Umbilical cord (tissue), 2 donors: ENCODE results near the gene ME3. TPM values are rescaled to one million over a fixed set of nuclear protein-coding genes. Genes with fewer than 3 reads are reported as not detected.
"Not testable (repeated sequence)": the region's sequence is repeated elsewhere in the genome, so short reads cannot be mapped to it uniquely, and the experiment has no call there.

ENCODE experiments used
- DNase-seq: peaks from one replicate; pipeline ENCODE4 v3.0.0-alpha.2; 2015; ENCODE audit warnings: low spot score
- total RNA-seq: library from RNA; depleted of rRNA; stranded (reverse); fragments of >200 nt; gene quantifications from one replicate; pipeline ENCODE4 v1.2.3, GENCODE V29; 2014; ENCODE audit warnings: low replicate concordance; ENCODE audit not compliant: insufficient read depth

Gene ME3
- total RNA-seq, 1 donor from 2014 or later: 37.6 TPM

DNA sequence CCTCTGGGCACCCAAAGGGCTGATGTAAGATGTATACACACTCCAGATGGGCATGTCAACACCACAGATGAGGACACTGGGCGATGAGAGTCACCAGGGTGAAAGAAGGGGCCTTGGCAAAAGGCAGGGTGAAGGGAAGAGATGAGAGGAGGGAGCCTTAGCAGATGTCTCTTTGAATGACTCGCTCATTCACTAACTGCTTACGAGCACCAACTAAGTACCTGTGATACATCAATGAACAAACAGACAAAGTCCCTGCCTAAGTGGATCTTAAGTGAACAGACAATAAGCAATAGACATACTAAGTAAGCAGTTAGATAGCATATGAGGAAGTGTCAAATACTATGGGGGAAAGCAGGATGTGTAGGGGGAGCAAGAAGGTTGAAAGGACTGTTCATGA is 7.5 kb downstream of the ME3 start:
- DNase-seq: no peak

DNA sequence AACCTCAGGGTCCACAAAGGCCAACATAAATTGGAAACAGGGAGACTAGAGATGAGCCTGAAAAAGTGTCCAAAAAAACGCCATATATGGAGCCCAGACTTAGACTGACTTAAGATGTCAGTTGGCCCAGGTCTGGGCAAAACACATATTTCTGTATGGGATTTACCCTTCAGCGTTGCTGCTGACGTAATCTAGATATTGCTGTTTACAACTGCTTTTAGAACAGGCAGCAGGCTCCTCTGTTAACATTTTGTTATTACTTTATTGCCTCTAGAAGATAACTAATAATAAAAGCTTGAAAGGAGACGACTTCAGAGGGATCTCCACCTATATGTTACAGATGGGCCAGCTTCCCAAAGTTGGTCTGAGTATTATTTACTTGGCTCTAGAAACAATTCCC is 8.7 kb downstream of the ME3 start:
- DNase-seq: peak; percentile 84

DNA sequence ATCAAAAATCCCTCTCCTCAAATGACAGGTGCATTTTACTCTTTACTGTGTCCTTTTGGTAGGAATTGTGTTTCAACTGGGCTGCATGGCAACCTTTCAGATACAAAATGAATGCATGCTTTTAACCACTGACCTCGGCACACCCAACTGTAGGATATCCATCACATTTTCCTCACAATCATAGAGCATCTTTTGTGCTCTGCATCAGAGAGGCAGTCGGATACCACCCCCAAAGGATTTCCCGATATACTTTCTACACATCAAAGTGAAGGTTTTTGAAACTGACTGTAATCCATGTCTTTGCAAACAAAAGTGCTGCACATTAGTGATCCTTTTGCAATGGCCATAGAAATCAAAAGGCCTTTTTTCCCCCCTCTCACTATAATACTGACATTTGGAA is 9.1 kb downstream of the ME3 start:
- DNase-seq: no peak

DNA sequence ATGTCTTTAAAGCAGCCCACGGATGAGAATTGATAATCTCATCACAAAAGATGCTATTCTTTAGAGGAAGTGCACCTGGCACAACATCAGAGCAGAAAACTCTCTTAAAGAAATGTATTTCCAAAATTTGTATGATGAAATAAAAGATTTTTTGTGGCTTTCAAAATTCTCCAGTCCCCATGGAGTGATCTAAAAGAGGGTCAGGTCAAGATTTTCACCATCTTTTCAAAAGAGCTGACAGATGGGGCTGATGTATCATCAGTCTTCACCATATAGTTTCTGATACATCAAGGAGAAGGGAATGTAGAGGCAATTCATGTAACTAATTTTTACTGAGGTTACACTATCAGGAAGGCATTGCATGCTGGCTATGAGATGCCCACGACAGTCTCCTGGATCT is 11.7 kb downstream of the ME3 start:
- no peak for DNase-seq

DNA sequence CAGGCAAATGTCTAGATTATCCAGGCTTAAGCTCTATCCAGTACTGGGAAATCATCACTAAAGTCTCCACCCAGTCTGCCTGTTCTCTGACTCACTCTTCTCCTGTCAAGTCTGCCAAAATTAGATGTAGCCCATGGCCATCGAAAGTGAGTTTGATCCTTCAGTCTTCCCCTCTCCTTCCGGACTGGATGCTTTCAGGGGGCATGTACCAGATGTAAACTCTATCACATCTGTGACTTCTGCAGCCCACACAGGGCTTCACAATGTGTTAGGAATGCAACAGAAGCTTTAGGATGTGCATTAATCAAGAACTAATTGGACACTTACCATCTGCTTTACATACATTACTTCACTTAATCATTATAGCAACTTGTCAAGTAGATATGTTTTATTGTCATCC is 12.3 kb downstream of the ME3 start:
- peak; percentile 76 for DNase-seq

DNA sequence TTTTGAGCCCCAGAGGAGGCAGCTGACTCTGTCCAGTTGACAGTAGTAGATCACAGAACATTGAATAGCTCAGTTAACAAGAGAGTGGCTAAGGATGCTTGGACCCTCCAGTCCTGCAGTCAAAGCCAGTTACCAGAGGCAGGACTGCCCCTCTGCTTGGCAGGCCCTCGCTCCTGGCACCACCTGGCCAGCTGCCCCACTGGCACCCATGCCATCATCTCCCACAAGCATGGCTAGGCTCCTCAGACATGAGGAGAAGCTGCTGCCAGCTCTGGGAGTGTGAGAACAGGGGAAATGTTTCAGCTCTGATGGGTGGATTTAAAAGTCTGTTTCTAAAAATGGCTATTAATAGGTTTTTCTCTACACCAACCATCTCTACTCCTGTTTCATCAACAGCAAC is 13.9 kb downstream of the ME3 start:
- DNase-seq: no peak

DNA sequence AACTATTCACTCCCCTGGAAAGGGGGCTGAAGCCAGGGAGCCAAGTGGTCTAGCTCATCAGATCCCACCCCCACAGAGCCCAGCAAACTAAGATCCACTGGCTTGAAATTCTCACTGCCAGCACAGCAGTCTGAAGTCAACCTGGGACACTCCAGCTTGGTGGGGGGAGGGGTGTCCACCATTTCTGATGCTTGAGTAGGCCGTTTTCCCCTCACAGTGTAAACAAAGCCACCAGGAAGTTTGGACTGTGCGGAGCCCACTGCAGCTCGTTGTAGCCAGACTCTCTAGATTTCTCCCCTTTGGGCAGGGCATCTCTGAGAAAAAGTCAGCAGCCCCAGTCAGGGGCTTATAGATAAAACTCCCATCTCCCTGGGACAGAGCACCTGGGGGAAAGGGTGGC is 27.2 kb downstream of the ME3 start:
- DNase-seq: not testable (repeated sequence)

DNA sequence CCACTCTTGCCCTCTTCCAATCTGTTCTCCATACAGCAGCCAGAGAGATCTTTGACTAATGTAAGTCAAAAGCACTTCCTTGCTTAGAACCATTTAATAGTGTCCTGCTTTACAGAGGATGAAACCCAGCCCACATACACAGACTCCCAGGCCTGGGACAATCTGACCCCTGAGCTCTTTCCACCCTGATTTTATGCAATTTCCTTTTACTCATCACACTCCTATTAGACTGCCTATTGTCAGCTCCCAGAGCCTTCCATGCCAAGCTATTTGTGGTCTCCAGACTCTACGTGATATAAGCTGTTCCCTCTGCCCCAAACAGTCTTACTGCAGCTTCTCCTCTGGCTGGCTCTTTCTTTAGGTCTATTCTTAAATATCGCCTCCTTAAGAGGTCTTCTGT is 28.1 kb downstream of the ME3 start:
- no peak for DNase-seq

DNA sequence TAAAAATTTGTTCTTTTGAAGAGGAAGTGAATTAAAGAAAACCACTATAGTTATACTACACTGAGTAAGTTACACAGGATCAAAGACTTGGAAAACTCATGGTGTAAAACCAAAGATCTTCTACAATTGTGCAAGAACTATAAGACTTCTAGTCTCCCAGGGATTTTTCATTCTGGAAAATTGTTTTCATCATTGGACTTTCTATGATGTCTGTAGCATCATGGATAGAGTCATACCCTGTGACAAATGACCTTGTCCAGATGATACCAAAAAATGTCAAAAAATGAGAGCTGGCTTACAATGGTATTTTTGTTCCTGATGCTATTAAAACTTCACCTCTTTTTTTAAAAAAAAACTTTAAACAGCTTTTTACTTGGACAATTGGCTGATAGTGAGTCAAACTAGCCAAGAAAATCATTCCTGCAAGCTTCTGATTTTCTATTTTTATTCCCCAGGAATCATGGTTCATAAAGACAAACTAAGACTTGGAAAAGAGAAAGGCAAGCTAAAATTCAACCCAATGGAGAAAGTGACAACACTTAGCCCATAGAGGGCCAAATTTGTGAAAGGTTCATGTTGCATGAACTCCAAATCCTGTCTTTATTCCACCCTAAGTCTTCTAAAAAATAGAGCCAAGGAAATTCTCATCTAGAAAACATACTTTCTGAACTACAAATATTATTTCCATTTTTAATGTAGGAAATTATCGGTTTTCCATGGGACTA is 30.7 kb downstream of the ME3 start:
- no peak for DNase-seq

DNA sequence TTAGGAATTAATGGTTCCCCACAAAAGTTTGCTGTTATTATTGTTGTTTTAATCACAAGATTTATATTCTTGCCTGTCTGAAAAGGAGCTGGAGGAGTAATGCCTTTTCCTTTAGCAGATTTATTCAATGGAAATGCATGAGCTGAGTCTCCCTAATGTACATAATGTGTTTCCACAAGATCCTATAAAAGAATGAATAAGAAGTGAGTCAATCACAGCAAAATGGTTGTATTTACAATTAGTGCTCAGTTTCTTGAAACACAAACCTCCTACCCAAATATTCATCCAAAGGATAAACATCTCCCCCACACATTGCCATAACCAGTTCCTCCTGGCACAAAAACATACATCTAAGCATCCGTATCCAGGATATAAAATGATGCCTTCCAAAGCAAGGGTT is 33.3 kb downstream of the ME3 start:
- no peak for DNase-seq

DNA sequence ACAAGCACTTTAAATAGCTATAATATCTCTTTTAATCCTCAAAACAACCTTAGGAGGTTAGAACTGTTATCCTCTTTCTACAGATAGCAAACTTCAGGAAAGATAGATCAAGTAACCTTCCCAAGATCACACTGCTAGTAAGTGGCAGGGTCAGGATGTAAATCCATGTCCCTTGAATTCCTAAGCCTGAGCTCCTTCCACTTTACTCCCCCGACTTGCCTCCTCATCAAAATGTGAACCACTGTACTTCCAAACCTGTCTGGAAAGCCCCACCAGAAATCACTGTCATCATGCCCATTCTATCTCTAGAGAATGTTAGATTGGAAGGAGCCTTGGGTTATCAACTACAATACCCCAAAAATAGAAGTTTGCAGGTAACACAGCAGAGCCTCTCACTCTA is 33.7 kb downstream of the ME3 start:
- no peak for DNase-seq

DNA sequence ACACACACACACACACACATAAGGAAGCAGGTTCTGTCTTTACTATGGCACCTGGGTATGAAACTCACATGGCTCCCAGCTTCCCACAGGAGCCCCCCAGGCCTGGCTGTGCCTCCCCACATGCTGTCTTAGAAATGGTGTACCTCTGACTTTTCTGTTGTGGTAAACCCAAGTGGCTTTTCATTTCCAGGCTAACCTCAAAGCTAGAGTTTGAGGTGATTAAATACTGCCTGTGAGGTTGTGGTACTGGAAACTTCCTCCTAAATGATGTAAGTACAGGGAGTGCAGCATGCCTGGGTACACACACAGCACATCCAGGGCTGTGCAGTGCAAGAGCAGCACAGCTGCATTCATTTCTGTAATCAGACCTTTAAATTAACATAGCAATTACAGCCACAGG is 34.4 kb downstream of the ME3 start:
- no peak for DNase-seq

DNA sequence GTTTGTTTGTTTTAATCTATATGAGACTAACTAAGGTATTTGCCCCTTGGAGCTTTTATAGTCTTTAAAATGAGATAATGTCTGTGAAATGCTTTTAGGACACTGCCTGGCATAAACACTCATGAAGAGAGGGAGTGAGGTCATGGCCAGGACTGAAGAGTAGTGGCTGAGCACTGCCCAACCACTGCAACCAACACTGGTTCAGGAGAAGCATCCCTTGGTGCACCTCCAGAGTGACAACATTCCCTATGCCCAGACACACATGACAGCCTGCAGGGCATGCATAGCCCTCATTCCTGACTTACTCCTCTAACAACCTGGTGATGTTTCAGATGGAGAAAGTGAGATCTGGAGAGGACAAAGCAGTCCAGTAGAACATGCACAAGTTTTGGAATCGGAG is 36.1 kb downstream of the ME3 start:
- no peak for DNase-seq

DNA sequence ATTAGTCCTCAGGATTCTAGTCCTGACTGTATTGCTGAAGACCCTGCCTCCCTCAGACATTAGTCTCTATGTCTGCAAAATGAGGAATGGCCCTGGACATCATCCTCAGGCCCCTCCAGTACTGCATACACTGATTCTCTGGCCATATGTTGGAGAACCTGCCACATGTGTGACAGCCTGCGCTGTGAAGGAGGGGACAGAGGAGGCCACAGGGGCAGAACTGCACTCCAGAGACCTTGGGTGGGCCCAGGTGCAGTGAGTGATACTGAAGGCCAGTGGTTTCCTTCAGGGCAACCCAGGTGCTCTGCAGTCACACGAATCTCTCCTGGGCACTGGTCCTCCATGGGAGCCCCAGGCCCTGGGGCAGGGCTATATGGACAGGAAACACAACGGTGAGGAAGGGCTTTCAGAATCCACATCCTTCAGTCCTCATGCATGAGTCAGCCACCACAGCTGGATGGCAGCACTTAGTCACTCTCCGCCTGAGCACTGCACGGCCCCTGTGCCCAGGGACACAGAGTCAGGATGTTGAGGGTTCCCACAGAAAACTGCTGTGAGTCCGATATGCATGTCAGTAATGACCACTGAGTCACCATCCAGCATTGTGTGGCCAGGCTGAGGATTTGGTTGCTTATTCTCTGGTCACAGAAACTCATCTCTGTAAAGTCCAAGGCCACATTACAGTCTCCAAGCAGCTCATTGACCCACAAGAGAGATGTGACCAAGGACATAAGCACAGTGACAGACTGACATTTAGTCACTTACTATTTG is 39.7 kb downstream of the ME3 start:
- peak; percentile 48 for DNase-seq

DNA sequence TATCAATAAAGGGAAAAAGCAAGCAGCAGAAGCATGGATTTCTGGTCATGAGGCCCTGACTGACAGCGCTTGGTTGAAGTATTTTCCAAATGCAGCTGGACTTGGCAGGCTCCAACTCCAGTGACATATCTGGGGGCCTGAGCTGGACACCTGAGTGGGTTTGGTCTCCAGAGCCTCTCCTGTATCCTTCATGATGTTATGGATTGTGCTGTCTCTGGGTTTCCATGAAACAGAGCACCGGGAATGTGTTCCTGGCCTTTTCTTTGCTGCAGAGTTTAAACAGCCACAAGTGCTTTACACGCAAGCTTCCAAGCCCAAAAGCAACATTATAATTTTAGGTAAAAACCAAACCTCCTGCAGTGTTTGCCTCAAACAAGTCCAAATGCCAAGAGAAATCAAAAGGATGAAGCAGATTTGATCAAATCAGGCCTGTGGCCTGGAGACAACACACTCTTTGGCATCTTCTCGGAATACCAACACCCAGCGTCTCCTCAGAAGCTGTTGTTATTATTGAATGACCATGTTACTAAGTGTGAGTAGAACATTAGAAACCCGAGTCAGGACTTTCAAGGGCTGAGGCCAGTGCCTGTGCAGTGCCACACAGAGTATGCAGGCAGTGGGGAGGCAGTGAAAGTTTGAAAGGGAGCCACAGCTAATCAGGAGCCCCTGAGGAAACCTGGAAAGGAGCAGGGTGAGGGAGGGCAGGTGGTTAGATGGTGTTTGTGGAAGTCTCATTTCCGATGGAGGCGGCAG is 42.0 kb downstream of the ME3 start:
- DNase-seq: no peak

DNA sequence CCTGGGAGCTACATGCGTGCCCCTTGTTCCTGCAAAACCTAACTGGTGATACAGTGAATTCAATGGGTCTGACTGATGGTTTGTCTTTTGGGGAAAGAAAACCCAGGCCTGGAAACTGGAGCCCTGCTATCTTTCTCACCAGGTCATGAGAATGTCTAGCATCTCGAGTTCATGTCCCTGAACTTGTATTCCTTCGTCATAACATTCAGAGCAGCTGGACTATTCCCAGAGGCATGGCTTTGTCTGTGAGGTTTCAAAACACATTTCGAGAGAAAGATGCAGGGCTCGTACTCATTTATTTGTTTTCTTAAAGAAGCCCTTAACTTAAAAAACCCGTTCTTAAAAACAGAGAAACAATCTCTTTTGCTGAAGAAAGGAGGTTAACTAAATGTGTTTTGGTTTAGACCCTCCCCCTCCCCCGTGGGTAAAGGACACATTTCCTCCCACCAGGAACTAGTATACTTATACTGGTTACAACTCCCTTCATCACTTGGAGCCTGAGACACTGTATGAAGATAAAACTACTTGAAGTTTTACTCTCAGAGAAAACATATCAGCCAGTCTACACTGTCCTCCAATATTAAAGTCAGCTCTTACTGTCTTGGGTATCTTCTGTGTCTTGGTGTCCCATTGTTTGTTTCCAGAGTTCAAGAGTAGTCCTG is 43.2 kb downstream of the ME3 start:
- DNase-seq: peak; percentile 32

DNA sequence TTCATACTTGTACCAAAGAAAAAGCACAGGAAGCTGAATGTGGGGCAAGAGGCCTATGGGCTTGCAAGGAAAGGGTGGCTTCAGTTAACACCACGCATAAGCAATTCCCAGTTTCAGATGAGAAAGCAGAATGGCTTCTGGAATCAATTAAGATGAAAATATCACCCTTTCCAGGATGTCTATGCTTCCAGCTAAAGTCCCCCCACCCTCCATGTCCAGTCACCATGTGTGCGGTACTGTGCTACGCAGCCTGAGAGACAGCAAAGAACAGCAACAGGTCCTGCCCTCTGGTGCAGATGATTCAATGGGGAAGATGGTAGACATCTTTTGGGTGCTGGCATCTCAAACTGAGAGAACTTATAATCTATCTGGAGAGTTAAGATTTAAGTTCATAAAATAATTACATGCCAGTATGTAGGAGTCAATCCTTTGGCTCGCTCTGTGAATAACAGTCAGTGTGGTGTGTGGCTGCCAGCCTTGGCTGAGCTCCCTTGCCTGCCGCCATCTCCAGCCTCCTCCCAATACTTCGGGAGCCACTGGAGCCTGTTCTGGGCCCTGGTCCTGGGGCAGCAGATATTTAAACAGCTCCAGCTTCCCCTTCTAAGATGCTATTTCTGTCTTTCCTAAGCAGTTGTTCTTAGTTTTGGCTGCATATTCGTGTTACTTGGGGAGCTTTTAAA is 44.5 kb downstream of the ME3 start:
- no peak for DNase-seq

DNA sequence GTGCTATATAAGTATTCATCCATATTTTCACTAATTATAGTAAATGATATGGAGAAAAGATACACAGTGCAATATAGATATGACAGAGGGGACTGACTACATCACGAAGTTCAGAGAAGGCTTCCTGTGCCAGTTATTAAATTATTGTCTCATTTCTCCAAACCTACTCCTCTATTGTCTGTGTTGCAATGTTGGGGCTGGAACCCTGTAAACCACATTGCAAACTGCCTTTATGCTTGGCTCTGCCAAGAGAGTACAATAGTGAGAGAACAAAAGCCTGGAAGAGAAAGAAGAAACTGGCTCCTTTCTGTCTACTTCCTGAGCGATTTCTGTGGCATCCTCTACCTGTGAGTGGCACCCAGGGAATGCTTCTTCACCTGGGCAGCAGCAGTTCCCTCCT is 46.4 kb downstream of the ME3 start:
- no peak for DNase-seq

DNA sequence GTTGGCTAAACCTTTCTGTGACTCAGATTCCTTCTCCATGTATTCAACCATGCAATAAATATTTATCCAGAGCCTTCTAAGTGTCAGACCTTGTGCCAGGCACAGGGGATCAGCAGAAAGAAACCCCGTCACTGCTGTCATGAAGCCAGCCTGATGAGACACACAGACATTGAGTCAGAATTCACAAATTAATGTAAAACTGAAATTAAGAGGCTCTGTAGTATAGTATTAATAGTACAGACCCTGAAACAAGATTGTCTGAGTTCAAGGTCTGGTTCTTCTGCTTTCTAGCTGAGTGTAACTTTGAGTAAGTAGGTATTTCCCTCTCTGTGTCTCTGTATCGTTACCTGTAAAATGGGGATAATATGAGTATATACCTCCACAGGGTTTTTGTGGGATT is 46.9 kb downstream of the ME3 start:
- no peak for DNase-seq

DNA sequence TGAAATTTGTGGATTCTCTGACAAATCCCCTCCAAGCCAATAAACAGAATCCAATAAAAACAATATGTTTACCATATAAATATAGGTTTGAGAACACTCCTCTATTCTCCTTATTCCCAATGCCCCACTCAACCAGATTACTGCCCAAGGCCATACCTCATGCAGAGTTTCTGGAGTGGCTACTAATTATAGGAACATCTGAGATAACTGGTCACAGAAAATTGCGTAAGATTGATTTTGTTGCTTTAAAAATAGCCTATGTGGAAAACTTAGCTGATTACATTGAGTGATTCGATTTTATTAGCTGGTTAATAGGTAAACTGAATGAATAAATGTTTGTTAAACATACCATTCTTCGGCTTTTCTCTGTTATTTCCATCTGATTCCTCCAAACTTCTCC is 48.0 kb downstream of the ME3 start:
- no peak for DNase-seq

DNA sequence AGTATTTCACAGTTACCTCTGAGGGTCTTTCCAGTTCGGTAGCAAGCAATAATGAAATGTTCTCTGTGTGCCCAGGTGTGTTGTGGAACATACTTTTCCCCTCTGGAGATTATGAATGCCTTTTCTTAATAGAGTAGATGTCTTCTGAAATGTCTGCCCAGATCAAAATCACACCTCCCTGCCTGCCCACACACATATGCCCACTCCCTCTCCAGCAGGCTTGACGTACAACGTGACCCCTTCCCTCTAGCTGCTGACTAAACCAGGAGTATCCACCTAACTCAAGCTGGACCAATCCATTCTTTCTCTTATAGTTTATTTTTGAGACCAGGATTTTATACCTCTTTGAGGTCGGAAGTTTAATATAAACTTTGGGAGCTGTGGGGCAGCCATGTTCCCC is 48.7 kb downstream of the ME3 start:
- DNase-seq: no peak
